ENCODE data around the gene ELL.
A peak's percentile ranks its signal among the peaks of the same experiment; 100 is the strongest.
"Not testable (repeated sequence)": the region's sequence is repeated elsewhere in the genome, so short reads cannot be mapped to it uniquely, and the experiment has no call there.

The ELL gene

DNA sequence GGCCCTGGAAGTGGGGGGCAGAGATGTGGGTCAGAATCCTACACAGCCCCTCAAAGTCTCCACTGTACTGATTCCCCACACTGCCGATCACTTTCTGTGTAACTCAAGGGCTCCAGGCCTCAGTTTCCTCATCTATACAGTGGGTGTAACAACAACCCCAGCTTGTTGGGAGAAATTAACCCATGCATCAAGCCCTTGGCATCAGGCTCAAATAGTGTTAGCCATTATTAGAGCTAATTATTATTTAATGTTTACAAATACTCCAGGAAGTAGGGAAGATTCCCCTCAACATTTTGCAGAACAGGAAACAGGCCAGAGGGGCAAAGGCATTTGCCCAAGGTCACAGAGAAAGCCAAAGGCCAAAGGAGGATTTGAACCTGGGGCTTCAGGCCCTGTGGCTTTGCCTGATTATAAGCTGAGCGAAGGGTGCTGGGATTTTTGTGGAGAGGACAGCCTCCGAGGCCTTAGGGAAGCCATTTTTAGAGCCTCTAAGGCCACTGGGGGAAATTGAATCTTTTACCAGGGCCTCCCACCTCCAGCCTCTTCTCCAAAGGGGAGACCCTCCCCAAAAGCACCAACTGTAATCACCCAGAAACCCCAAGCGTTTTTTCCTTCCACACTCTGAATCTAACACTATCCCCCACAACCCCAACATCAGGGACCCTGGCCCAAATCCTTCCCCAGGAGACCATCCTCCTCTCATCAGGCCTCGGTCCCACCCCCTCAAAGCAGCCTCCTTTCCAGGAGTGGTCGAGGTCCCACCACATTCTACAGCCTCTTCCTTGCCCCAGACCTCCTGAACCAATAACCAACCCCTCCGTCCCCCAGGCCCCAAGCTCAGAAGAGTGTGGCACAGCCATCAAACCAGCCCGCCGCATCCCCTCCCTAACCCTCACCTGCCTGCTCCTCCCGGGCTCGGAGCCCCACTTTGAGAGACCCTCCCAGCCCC, 20.4 kb upstream of the ELL start:
- H3K9ac ChIP-seq (ENCODE audit: low read depth, low read length) = peak overlapping the region; percentile 89
- peaks cover 21% of the 10 kb centered on the region for H3K4me1 ChIP-seq (ENCODE audit: control insufficient read depth, insufficient read depth, low read length)
- peak overlapping the region; percentile 99 for H3K4me2 ChIP-seq (ENCODE audit: low read length)
- no peaks in the 10 kb centered on the region for H3K9me3 ChIP-seq (replicated peaks; ENCODE audit: low read length)
- H3K36me3 ChIP-seq (ENCODE audit: insufficient read depth, low read length) = peaks cover 32% of the 10 kb centered on the region
- H3K4me3 ChIP-seq (ENCODE audit: low read length) = peak overlapping the region; percentile 86
- H3K27me3 ChIP-seq (ENCODE audit: control insufficient read depth, insufficient read depth, low read length) = no peaks in the 10 kb centered on the region

DNA sequence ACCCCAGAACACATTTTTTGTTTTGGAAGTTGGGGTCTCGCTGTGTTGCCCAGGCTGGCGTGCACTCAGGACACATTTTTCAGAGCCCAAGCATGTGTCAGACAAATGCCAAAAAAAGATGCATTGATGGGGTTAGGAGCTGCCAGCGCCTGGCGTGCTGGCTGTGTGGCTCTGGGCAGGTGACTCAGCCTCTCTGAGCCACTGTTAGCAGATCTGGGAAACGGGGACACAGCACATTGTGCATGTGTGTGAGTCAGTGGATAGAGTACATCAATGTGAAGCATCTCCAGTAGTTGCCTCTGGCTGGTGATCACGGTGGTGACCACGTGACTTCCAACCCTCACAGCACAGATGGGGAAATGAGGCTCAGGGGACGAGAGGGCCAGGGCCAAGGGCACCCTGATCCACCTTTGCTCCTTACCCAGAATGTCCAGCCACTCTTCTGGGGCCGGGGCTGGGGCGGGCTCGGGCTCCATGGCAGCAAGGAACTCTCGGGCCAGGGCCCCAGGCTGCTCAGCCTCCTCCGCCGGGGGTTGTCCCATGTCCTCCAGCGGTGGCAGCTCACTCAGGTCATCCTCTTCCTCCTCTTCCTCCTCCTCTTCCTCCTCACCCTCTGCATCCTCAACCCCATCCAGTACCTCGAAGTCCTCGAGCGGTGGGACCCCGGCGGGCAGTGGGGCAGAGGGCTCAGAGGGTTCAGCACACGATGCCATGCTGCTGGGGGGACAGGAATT, 19.6 kb upstream of the ELL start:
- Histone ChIP-seq H3K36me3 (ENCODE audit: insufficient read depth, low read length) (peaks cover 40% of the 10 kb centered on the region), H3K4me1 (ENCODE audit: control insufficient read depth, insufficient read depth, low read length) (peaks cover 21% of the 10 kb centered on the region), H3K4me3 (ENCODE audit: low read length) (peak overlapping the region; percentile 86), H3K9me3 (replicated peaks; ENCODE audit: low read length) (no peaks in the 10 kb centered on the region), H3K27me3 (ENCODE audit: control insufficient read depth, insufficient read depth, low read length) (no peaks in the 10 kb centered on the region), H3K9ac (ENCODE audit: low read depth, low read length) (peak overlapping the region; percentile 89), H3K4me2 (ENCODE audit: low read length) (peak overlapping the region; percentile 99)

DNA sequence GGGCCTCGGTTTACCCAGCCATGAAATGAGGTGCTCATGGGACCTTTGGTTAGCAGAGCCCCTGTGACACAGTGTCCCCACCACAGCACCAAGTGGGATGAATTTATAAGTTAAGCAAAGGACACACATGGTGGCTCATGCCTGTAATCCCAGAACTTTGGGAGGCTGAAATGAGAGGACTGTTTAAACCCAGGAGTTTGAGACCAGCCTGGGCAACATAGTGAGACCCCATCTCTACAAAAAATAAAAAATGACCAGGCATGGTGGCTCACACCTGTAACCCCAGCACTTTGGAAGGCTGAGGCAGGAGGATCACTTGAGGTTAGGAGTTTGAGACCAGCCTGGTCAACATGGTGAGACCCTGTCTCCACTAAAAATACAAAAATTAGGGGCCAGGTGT, 18.3 kb upstream of the ELL start:
- not testable (repeated sequence) for H3K9me3 ChIP-seq (replicated peaks; ENCODE audit: low read length); H3K27me3 ChIP-seq (ENCODE audit: control insufficient read depth, insufficient read depth, low read length); H3K4me3 ChIP-seq (ENCODE audit: low read length); H3K4me2 ChIP-seq (ENCODE audit: low read length); H3K9ac ChIP-seq (ENCODE audit: low read depth, low read length)
- Histone ChIP-seq H3K4me1 (ENCODE audit: control insufficient read depth, insufficient read depth, low read length) (peaks cover 21% of the 10 kb centered on the region), H3K36me3 (ENCODE audit: insufficient read depth, low read length) (peaks cover 48% of the 10 kb centered on the region)

DNA sequence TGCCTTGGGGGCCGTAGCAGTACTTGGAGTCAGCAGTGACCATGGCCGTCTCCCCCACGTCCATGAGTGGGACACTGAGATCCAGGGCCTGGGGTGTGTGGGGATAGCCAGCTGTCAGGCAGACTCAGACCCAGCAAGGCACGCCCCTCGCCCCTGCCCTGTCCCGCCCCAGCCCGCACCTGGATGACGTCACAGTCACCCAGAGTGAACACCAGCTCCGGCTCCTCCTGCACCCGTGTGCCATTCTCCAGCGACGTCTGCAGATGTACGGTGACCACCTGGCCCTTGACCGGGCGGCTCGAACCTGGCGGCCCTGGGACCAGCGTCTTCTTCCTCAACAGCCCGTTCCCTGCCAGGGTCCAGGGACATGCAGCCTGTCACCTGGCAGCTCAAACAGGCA, 17.5 kb upstream of the ELL start:
- peaks cover 21% of the 10 kb centered on the region for H3K4me1 ChIP-seq (ENCODE audit: control insufficient read depth, insufficient read depth, low read length)
- no peaks in the 10 kb centered on the region for H3K27me3 ChIP-seq (ENCODE audit: control insufficient read depth, insufficient read depth, low read length)
- H3K9me3 ChIP-seq (replicated peaks; ENCODE audit: low read length) = no peaks in the 10 kb centered on the region
- no peak overlapping the region for H3K4me3 ChIP-seq (ENCODE audit: low read length)
- no peak overlapping the region for H3K9ac ChIP-seq (ENCODE audit: low read depth, low read length)
- H3K4me2 ChIP-seq (ENCODE audit: low read length) = no peak overlapping the region
- H3K36me3 ChIP-seq (ENCODE audit: insufficient read depth, low read length) = peaks cover 52% of the 10 kb centered on the region

DNA sequence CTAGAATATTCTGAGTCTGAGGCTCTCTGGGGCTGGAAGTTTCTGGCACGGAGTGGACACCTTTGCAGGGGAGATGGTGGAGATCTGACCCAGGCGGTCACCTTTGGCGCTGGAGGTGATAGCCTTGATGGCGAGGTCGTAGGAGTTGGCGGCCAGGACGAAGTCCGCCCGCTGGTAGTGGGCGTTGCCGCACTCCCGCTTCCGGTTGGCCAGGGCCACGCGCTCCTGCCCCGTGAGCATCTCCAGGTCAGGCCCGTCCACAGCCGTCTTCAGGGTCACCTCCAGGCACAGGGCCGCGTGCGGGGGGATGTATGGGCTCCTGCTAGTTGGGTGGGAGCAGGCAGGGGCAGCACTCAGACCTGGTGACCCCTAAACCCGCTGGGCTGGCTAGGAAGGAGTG, 16.2 kb upstream of the ELL start:
- Histone ChIP-seq H3K4me3 (ENCODE audit: low read length) (no peak overlapping the region), H3K4me1 (ENCODE audit: control insufficient read depth, insufficient read depth, low read length) (peaks cover 14% of the 10 kb centered on the region), H3K36me3 (ENCODE audit: insufficient read depth, low read length) (peaks cover 52% of the 10 kb centered on the region), H3K27me3 (ENCODE audit: control insufficient read depth, insufficient read depth, low read length) (no peaks in the 10 kb centered on the region), H3K9me3 (replicated peaks; ENCODE audit: low read length) (no peaks in the 10 kb centered on the region), H3K9ac (ENCODE audit: low read depth, low read length) (no peak overlapping the region), H3K4me2 (ENCODE audit: low read length) (no peak overlapping the region)

DNA sequence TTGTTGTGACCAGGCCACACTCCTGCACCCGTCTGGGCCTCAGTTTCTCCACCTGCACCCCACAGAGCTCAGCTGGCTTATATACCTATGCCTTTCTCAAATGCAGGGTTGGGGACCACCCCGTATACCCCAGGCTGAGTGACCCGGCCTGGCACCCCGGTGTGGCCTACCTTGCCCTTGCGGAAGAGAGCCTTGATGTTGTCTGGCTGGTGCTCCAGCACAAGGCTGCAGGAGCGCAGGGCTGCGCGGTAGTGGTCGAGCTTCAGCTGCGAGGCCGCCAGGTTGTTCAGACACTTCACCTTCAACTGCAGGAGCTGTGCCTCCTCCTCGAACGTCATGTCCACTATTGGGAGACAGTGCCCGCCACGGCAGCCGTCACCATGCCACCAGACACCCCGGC, 15.6 kb upstream of the ELL start:
- H3K4me3 ChIP-seq (ENCODE audit: low read length) = no peak overlapping the region
- H3K4me1 ChIP-seq (ENCODE audit: control insufficient read depth, insufficient read depth, low read length) = peaks cover 11% of the 10 kb centered on the region
- H3K4me2 ChIP-seq (ENCODE audit: low read length) = no peak overlapping the region
- no peak overlapping the region for H3K9ac ChIP-seq (ENCODE audit: low read depth, low read length)
- H3K27me3 ChIP-seq (ENCODE audit: control insufficient read depth, insufficient read depth, low read length) = no peaks in the 10 kb centered on the region
- no peaks in the 10 kb centered on the region for H3K9me3 ChIP-seq (replicated peaks; ENCODE audit: low read length)
- peaks cover 59% of the 10 kb centered on the region for H3K36me3 ChIP-seq (ENCODE audit: insufficient read depth, low read length)

DNA sequence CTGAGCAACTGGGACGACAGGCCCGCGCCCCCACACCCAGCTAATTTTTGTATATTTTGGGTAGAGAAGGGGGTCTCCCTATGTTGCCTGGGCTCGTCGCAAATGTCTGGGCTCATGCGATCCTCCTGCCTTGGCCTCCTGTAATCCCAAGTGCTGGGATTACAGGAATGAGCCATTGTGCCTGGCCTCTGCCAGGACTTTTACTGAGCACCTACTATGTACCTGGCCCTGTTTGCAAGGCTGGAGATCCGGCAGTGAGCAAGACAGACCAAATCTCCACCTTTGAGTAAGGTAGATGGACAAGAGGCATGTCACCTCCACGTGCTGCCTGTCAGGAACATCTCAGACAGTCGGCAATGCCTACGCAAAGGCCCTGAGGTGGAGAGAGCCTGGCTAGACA, 14.6 kb upstream of the ELL start:
- H3K4me3 ChIP-seq (ENCODE audit: low read length) = no peak overlapping the region
- H3K9me3 ChIP-seq (replicated peaks; ENCODE audit: low read length) = no peaks in the 10 kb centered on the region
- peaks cover 66% of the 10 kb centered on the region for H3K36me3 ChIP-seq (ENCODE audit: insufficient read depth, low read length)
- H3K4me1 ChIP-seq (ENCODE audit: control insufficient read depth, insufficient read depth, low read length) = peaks cover 2% of the 10 kb centered on the region
- H3K4me2 ChIP-seq (ENCODE audit: low read length) = no peak overlapping the region
- H3K27me3 ChIP-seq (ENCODE audit: control insufficient read depth, insufficient read depth, low read length) = no peaks in the 10 kb centered on the region
- H3K9ac ChIP-seq (ENCODE audit: low read depth, low read length) = no peak overlapping the region

DNA sequence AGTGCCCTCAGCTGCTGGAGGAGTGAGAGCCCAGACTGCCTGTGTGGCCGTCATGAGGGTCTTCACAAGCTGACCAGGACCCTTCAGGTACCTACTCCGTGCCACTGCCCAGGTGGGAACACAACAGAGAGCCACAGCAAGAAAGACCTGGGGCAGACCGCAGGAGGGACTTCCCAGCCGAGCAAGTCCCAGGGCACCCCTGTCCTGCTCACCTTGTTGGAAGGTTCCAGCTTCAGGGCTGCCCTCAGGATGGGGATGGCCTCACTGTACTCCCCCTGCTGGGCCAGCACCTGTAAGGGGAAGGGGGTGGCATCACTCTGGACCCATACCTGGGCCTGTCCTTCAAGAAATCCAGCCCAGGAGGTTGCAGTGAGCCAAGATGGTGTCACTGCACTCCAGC, 11.2 kb upstream of the ELL start:
- no peak overlapping the region for H3K4me3 ChIP-seq (ENCODE audit: low read length)
- H3K36me3 ChIP-seq (ENCODE audit: insufficient read depth, low read length) = peaks cover 46% of the 10 kb centered on the region
- H3K4me2 ChIP-seq (ENCODE audit: low read length) = no peak overlapping the region
- H3K4me1 ChIP-seq (ENCODE audit: control insufficient read depth, insufficient read depth, low read length) = no peaks in the 10 kb centered on the region
- H3K9me3 ChIP-seq (replicated peaks; ENCODE audit: low read length) = no peaks in the 10 kb centered on the region
- no peak overlapping the region for H3K9ac ChIP-seq (ENCODE audit: low read depth, low read length)
- no peaks in the 10 kb centered on the region for H3K27me3 ChIP-seq (ENCODE audit: control insufficient read depth, insufficient read depth, low read length)

DNA sequence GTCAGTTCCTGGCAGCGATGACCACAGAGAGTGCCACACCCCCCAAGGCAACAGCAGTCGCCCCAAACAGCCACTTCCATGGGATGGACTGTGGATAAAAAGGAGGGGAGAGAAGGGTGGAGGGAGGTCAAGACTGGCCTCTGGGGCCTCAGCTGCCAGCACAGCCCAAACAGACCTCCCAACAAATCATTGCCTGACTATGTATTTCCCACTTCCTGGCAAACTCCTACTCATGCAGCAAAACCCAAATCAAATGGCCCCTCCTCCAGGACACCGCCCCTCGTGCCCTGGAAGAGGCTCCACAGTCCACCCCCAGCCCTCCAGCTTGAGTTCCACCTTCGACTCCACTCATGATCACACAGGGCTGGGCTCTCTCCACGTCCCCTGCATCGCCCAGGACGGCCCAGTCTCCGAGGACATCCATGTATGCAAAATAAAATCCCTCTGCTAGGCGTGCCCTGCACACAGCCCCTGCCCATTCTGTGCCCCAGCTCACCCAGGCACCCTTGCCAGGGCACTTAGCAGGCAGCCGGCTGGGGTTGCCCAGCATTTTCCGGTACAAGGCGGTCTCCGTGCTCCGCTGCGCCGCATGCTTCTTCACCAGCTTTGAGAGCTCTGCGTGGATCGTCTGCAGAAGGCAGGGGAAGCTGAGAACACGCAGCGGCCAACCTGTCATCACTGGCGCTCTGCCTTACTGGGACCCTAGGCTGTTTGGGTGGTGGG, 10.5 kb upstream of the ELL start:
- Histone ChIP-seq H3K36me3 (ENCODE audit: insufficient read depth, low read length) (peaks cover 39% of the 10 kb centered on the region), H3K9ac (ENCODE audit: low read depth, low read length) (no peak overlapping the region), H3K9me3 (replicated peaks; ENCODE audit: low read length) (no peaks in the 10 kb centered on the region), H3K4me1 (ENCODE audit: control insufficient read depth, insufficient read depth, low read length) (no peaks in the 10 kb centered on the region), H3K4me3 (ENCODE audit: low read length) (no peak overlapping the region), H3K4me2 (ENCODE audit: low read length) (no peak overlapping the region), H3K27me3 (ENCODE audit: control insufficient read depth, insufficient read depth, low read length) (no peaks in the 10 kb centered on the region)

DNA sequence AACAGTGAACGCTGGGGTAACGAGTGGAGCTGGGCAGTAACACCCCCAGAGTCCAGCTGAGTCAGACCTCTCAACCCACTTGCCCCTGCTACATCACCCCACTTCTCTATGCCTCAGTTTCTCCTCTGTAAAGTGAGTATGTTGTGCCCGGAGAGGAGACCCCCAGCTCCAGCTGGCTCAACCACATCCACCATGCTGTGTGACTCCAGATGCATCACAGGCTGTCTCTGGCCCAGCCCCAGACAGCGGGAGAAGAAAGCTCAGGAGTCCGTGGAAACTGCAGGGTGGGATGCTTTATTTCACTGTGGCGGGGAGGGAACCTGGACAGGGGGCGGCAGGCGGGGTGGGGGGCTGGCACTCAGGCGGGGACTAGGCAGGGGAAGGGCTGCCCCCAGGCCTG, 9.6 kb upstream of the ELL start:
- H3K4me2 ChIP-seq (ENCODE audit: low read length) = no peak overlapping the region
- H3K9me3 ChIP-seq (replicated peaks; ENCODE audit: low read length) = no peaks in the 10 kb centered on the region
- peaks cover 31% of the 10 kb centered on the region for H3K36me3 ChIP-seq (ENCODE audit: insufficient read depth, low read length)
- no peaks in the 10 kb centered on the region for H3K4me1 ChIP-seq (ENCODE audit: control insufficient read depth, insufficient read depth, low read length)
- no peak overlapping the region for H3K9ac ChIP-seq (ENCODE audit: low read depth, low read length)
- H3K27me3 ChIP-seq (ENCODE audit: control insufficient read depth, insufficient read depth, low read length) = no peaks in the 10 kb centered on the region
- no peak overlapping the region for H3K4me3 ChIP-seq (ENCODE audit: low read length)

DNA sequence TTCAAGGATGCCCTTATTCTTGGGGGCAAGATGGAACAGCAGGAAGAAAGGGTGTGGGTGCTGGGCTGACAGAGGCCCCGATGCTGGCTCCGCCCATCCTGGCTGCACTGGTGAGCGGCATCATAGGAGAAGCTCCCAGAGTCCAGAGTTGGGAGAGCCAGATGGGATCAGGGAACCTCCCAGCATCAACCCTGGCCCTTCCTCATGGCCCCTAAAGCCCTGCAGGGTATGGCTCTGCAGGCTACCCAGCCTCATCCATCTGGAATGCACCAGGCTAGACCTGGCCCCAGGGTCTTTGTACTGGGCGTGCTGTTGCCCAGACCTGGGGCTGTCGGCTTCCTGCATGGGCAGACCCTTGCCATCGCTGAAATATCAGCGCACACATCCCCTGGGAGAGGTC, 7.9 kb upstream of the ELL start:
- no peak overlapping the region for H3K4me2 ChIP-seq (ENCODE audit: low read length)
- H3K4me3 ChIP-seq (ENCODE audit: low read length) = no peak overlapping the region
- H3K36me3 ChIP-seq (ENCODE audit: insufficient read depth, low read length) = peaks cover 18% of the 10 kb centered on the region
- no peaks in the 10 kb centered on the region for H3K9me3 ChIP-seq (replicated peaks; ENCODE audit: low read length)
- no peak overlapping the region for H3K9ac ChIP-seq (ENCODE audit: low read depth, low read length)
- no peaks in the 10 kb centered on the region for H3K4me1 ChIP-seq (ENCODE audit: control insufficient read depth, insufficient read depth, low read length)
- no peaks in the 10 kb centered on the region for H3K27me3 ChIP-seq (ENCODE audit: control insufficient read depth, insufficient read depth, low read length)
